Measurements from ENCODE around the gene RFTN1.
A peak's percentile ranks its signal among the peaks of the same experiment; 100 is the strongest.

DNA sequence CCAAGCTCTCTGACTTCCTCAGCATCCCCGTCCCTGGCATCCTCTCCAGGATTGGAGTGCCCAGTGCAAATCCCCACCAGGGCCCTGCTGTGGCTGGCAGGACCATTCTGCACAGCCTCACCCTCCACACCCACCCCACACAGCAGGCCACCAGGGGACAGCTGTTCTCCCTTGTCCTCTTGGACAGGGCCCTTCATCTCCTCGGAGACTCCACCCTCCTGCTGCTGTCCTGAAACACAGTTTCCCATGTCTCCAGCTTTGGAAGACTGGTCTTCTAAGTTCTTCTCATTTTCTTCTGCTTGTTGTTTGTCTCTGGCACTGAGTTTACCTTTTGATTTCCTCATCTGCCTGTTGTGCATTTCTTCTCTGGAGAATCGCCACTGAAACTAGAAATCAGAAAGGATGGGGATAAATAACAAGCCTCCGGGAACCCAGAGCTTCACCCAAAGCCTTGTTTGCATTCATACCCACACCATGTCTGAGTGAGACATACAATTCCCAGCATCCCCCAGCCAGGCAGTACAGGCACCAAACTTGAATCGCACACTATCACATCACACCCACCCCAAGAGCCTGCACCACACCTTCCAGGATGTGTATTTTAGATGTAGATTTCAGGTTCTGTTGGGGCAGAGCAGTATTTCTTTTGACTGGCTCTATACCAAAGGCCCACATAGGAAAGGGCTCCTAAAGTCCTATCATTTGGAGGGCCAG is 196.5 kb downstream of the RFTN1 start:
- TF ChIP-seq POLR2AphosphoS5 (IDR thresholded peaks at IDR 0.05; ENCODE audit: low read depth, low read length) (peak; percentile 53; the same call in 1 of the 2 replicates), POLR2A (IDR thresholded peaks at IDR 0.05; ENCODE audit: low read depth, low read length) (no peak), SPI1 (IDR thresholded peaks at IDR 0.05; ENCODE audit: low read depth, low read length) (no peak), TAF1 (IDR thresholded peaks at IDR 0.05; ENCODE audit: low read depth, low read length) (no peak), PAX5 (IDR thresholded peaks at IDR 0.05; ENCODE audit: insufficient read depth, low read length, severe bottlenecking) (no peak)
